ENCODE measurements around the gene PPM1D. TPM values are rescaled to one million over a fixed set of nuclear protein-coding genes. Genes with fewer than 3 reads are reported as not detected.
"Not testable (repeated sequence)": the region's sequence is repeated elsewhere in the genome, so short reads cannot be mapped to it uniquely, and the experiment has no call there.

The PPM1D gene
- total and polyA plus RNA-seq, 4 donors = 4.4 to 27.8 (median 12.4) TPM

GRCh38 chr17:60661489-60661888 is 61.5 kb downstream of the PPM1D start:
- peaks cover 10 to 18% (median 15%) of the 10 kb centered on the region in 4 donors for H3K36me3 ChIP-seq (ENCODE audit: control insufficient read depth in 4 of 4, insufficient read depth in 4 of 4, low read length in 4 of 4)
- WGBS, 2 donors = 90 to 94% methylated on average over 2 of the region's 2 CpGs
- no peak for TF ChIP-seq CTCF (IDR thresholded peaks at IDR 0.05; ENCODE audit: control extremely low read depth, extremely low read depth)

GRCh38 chr17:60664022-60664421 is 64.0 kb downstream of the PPM1D start:
- Histone ChIP-seq H3K36me3 (ENCODE audit: control insufficient read depth in 4 of 4, insufficient read depth in 4 of 4, low read length in 4 of 4) (peaks cover 9 to 15% (median 15%) of the 10 kb centered on the region in 4 donors), H3K4me3 (no peak overlapping the region), H3K9me3 (ENCODE audit: control insufficient read depth in 4 of 4, insufficient read depth in 3 of 4, low read length in 3 of 4) (no peaks in the 10 kb centered on the region), H3K9ac (ENCODE audit: insufficient read depth in 1 of 2, low read length in 2 of 2) (no peak overlapping the region), H3K4me1 (ENCODE audit: control insufficient read depth in 5 of 5, insufficient read depth in 5 of 5, low read length in 5 of 5) (peaks cover 0 to 1% (median 0%) of the 10 kb centered on the region in 5 donors), H3K27me3 (ENCODE audit: control insufficient read depth in 3 of 3, insufficient read depth in 3 of 3, low read length in 2 of 3) (no peaks in the 10 kb centered on the region), H3K27ac (ENCODE audit: low read depth in 1 of 2, low read length in 1 of 2) (no peak overlapping the region)
- no peak for TF ChIP-seq CTCF (IDR thresholded peaks at IDR 0.05; ENCODE audit: control extremely low read depth, extremely low read depth)
- no peak for DNase-seq
- ATAC-seq (ENCODE audit: insufficient read depth, low FRiP score) = no peak
- WGBS, 2 donors = 81 to 91% methylated on average over 1 of the region's 1 CpG

More at GRCh38 chr17:60661489-60661888, 61.5 kb downstream of the PPM1D start:
- no peak overlapping the region for H3K27ac ChIP-seq (ENCODE audit: low read depth in 1 of 2, low read length in 1 of 2)
- no peak overlapping the region for H3K9ac ChIP-seq (ENCODE audit: insufficient read depth in 1 of 2, low read length in 2 of 2)
- ATAC-seq (ENCODE audit: insufficient read depth, low FRiP score) = no peak
- H3K27me3 ChIP-seq (ENCODE audit: control insufficient read depth in 3 of 3, insufficient read depth in 3 of 3, low read length in 2 of 3) = no peaks in the 10 kb centered on the region
- peaks cover 0 to 1% (median 0%) of the 10 kb centered on the region in 5 donors for H3K4me1 ChIP-seq (ENCODE audit: control insufficient read depth in 5 of 5, insufficient read depth in 5 of 5, low read length in 5 of 5)
- no peak for DNase-seq
- H3K9me3 ChIP-seq (ENCODE audit: control insufficient read depth in 4 of 4, insufficient read depth in 3 of 4, low read length in 3 of 4) = no peaks in the 10 kb centered on the region
- no peak overlapping the region for H3K4me3 ChIP-seq

- ATAC-seq (ENCODE audit: insufficient read depth, low FRiP score) (no peak), DNase-seq (no peak)
- H3K4me3 ChIP-seq = no peak overlapping the region
- no peaks in the 10 kb centered on the region for H3K27me3 ChIP-seq (ENCODE audit: control insufficient read depth in 3 of 3, insufficient read depth in 3 of 3, low read length in 2 of 3)
- H3K4me1 ChIP-seq (ENCODE audit: control insufficient read depth in 5 of 5, insufficient read depth in 5 of 5, low read length in 5 of 5) = no peaks in the 10 kb centered on the region
- no peak overlapping the region for H3K9ac ChIP-seq (ENCODE audit: insufficient read depth in 1 of 2, low read length in 2 of 2)
- H3K36me3 ChIP-seq (ENCODE audit: control insufficient read depth in 4 of 4, insufficient read depth in 4 of 4, low read length in 4 of 4) = peaks cover 9 to 15% (median 12%) of the 10 kb centered on the region in 4 donors
- WGBS, 2 donors = 84 to 91% methylated on average over 5 of the region's 5 CpGs
- no peak overlapping the region for H3K27ac ChIP-seq (ENCODE audit: low read depth in 1 of 2, low read length in 1 of 2)
- no peaks in the 10 kb centered on the region for H3K9me3 ChIP-seq (ENCODE audit: control insufficient read depth in 4 of 4, insufficient read depth in 3 of 4, low read length in 3 of 4)
- no peak for TF ChIP-seq CTCF (IDR thresholded peaks at IDR 0.05; ENCODE audit: control extremely low read depth, extremely low read depth)
Observed at GRCh38 chr17:60665602-60666001, 65.6 kb downstream of the PPM1D start.

GRCh38 chr17:60668741-60669140 is 68.7 kb downstream of the PPM1D start:
- H3K27ac ChIP-seq (ENCODE audit: low read depth in 1 of 2, low read length in 1 of 2); ATAC-seq (ENCODE audit: insufficient read depth, low FRiP score); H3K27me3 ChIP-seq (ENCODE audit: control insufficient read depth in 3 of 3, insufficient read depth in 3 of 3, low read length in 2 of 3); H3K4me3 ChIP-seq; H3K4me1 ChIP-seq (ENCODE audit: control insufficient read depth in 5 of 5, insufficient read depth in 5 of 5, low read length in 5 of 5); H3K9ac ChIP-seq (ENCODE audit: insufficient read depth in 1 of 2, low read length in 2 of 2); H3K9me3 ChIP-seq (ENCODE audit: control insufficient read depth in 4 of 4, insufficient read depth in 3 of 4, low read length in 3 of 4); DNase-seq; H3K36me3 ChIP-seq (ENCODE audit: control insufficient read depth in 4 of 4, insufficient read depth in 4 of 4, low read length in 4 of 4): not testable (repeated sequence)
- WGBS, 2 donors = 89 to 91% methylated on average over 7 of the region's 7 CpGs
